ENCODE results near the gene MTF1. TPM values are rescaled to one million over a fixed set of nuclear protein-coding genes. Genes with fewer than 3 reads are reported as not detected.

Gene MTF1
- total RNA-seq, 5 donors from 2014 or later (not counting 1 experiment from before 2014, with no cell fraction given) = 23.6 to 29.9 (median 24.9) TPM

GRCh38 chr1:37890378-37891014 lies 31.1 kb upstream of the MTF1 start:
- DNase-seq (peak in 2 of 35 experiments; percentile 9 to 57), ATAC-seq (replicated peaks in 1 of 4) (peak in 1 of 4 experiments; percentile 65)
- ChIA-PET CTCF (interaction anchor here (0.6 to 0.7 kb wide), 3 partner anchors 47 to 1636 kb away, joined by 3 to 6 read pairs (median 3); no protein-coding TSS in a partner anchor), POLR2A (no interaction called here)
- H3K9me3 ChIP-seq = no peaks in the 10 kb centered on the region
- no peak overlapping the region for H3K4me3 ChIP-seq (ENCODE audit: control insufficient read depth in 1 of 2, extremely low read depth in 1 of 2, low read length in 1 of 2)
- Mint-ChIP-seq H3K36me3 (peaks cover 39% of the 10 kb centered on the region), H3K27me3 (no peaks in the 10 kb centered on the region), H3K9me3 (no peaks in the 10 kb centered on the region), H3K4me3 (no peak overlapping the region), H3K4me1 (peaks cover 5 to 14% (median 5%) of the 10 kb centered on the region in 3 donors), H3K27ac (peak overlapping the region; percentile 1 to 68)
- H3K4me1 ChIP-seq (ENCODE audit: control insufficient read depth in 1 of 2, extremely low read depth in 1 of 2, insufficient read depth in 2 of 2, low read length in 2 of 2) = no peaks in the 10 kb centered on the region
- H3K36me3 ChIP-seq (ENCODE audit: control insufficient read depth in 2 of 2, extremely low read depth in 1 of 2, insufficient read depth in 1 of 2, low read length in 1 of 2) = peaks cover 4 to 44% of the 10 kb centered on the region in 2 donors
- H3K27ac ChIP-seq (ENCODE audit: low read length) = peak overlapping the region; percentile 35
- no peaks in the 10 kb centered on the region for H3K27me3 ChIP-seq (replicated peaks in 1 of 2; ENCODE audit: control insufficient read depth in 2 of 2, extremely low read depth in 1 of 2, insufficient read depth in 2 of 2, low read length in 1 of 2)
- 100% methylated on average over 1 of the region's 4 CpGs for WGBS (ENCODE audit: insufficient coverage)

GRCh38 chr1:37888022-37888700 lies 28.8 kb upstream of the MTF1 start:
- H3K27me3 Mint-ChIP-seq = no peaks in the 10 kb centered on the region
- H3K4me1 Mint-ChIP-seq = peaks cover 7 to 17% (median 15%) of the 10 kb centered on the region in 3 donors
- no peaks in the 10 kb centered on the region for H3K4me1 ChIP-seq (ENCODE audit: control insufficient read depth in 1 of 2, extremely low read depth in 1 of 2, insufficient read depth in 2 of 2, low read length in 2 of 2)
- WGBS (ENCODE audit: insufficient coverage) = 100% methylated on average over 2 of the region's 6 CpGs
- no peaks in the 10 kb centered on the region for H3K9me3 ChIP-seq
- H3K9me3 Mint-ChIP-seq = no peaks in the 10 kb centered on the region
- peaks cover 4 to 52% of the 10 kb centered on the region in 2 donors for H3K36me3 ChIP-seq (ENCODE audit: control insufficient read depth in 2 of 2, extremely low read depth in 1 of 2, insufficient read depth in 1 of 2, low read length in 1 of 2)
- POLR2A ChIA-PET = no interaction called here
- peaks cover 46% of the 10 kb centered on the region for H3K36me3 Mint-ChIP-seq
- ATAC-seq (replicated peaks in 1 of 4) = no peak
- CTCF ChIA-PET = no interaction called here
- no peaks in the 10 kb centered on the region for H3K27me3 ChIP-seq (replicated peaks in 1 of 2; ENCODE audit: control insufficient read depth in 2 of 2, extremely low read depth in 1 of 2, insufficient read depth in 2 of 2, low read length in 1 of 2)
- no peak overlapping the region for H3K4me3 ChIP-seq (ENCODE audit: control insufficient read depth in 1 of 2, extremely low read depth in 1 of 2, low read length in 1 of 2)
- no peak overlapping the region for H3K4me3 Mint-ChIP-seq
- H3K27ac Mint-ChIP-seq = no peak overlapping the region
- H3K27ac ChIP-seq (ENCODE audit: low read length) = no peak overlapping the region
- DNase-seq = no peak

- CTCF ChIA-PET = no interaction called here
- Mint-ChIP-seq H3K4me1 (peaks cover 0 to 29% (median 16%) of the 10 kb centered on the region in 3 donors), H3K36me3 (peaks cover 68% of the 10 kb centered on the region), H3K27me3 (no peaks in the 10 kb centered on the region), H3K27ac (peak overlapping the region; percentile 95), H3K4me3 (no peak overlapping the region), H3K9me3 (no peaks in the 10 kb centered on the region)
- DNase-seq (no peak), ATAC-seq (replicated peaks in 1 of 4) (no peak)
- H3K36me3 ChIP-seq (ENCODE audit: control insufficient read depth in 2 of 2, extremely low read depth in 1 of 2, insufficient read depth in 1 of 2, low read length in 1 of 2) = peaks cover 13 to 82% of the 10 kb centered on the region in 2 donors
- H3K27ac ChIP-seq (ENCODE audit: low read length) = peak overlapping the region; percentile 44
- H3K9me3 ChIP-seq = no peaks in the 10 kb centered on the region
- no peaks in the 10 kb centered on the region for H3K27me3 ChIP-seq (replicated peaks in 1 of 2; ENCODE audit: control insufficient read depth in 2 of 2, extremely low read depth in 1 of 2, insufficient read depth in 2 of 2, low read length in 1 of 2)
- no peak overlapping the region for H3K4me3 ChIP-seq (ENCODE audit: control insufficient read depth in 1 of 2, extremely low read depth in 1 of 2, low read length in 1 of 2)
- 91% methylated on average over 2 of the region's 3 CpGs for WGBS (ENCODE audit: insufficient coverage)
- POLR2A ChIA-PET = no interaction called here
- no peaks in the 10 kb centered on the region for H3K4me1 ChIP-seq (ENCODE audit: control insufficient read depth in 1 of 2, extremely low read depth in 1 of 2, insufficient read depth in 2 of 2, low read length in 2 of 2)
These were observed 24.8 kb upstream of the MTF1 start for GRCh38 chr1:37884145-37884544.

- H3K4me3 Mint-ChIP-seq = peak overlapping the region in 2 of 3 donors; percentile 66 to 75
- peaks cover 0 to 29% (median 16%) of the 10 kb centered on the region in 3 donors for H3K4me1 Mint-ChIP-seq
- peaks cover 68% of the 10 kb centered on the region for H3K36me3 Mint-ChIP-seq
- H3K4me1 ChIP-seq (ENCODE audit: control insufficient read depth in 1 of 2, extremely low read depth in 1 of 2, insufficient read depth in 2 of 2, low read length in 2 of 2) = no peaks in the 10 kb centered on the region
- DNase-seq = no peak
- H3K9me3 ChIP-seq = no peaks in the 10 kb centered on the region
- peak overlapping the region in 1 of 2 donors; percentile 11 for H3K4me3 ChIP-seq (ENCODE audit: control insufficient read depth in 1 of 2, extremely low read depth in 1 of 2, low read length in 1 of 2)
- no peaks in the 10 kb centered on the region for H3K27me3 ChIP-seq (replicated peaks in 1 of 2; ENCODE audit: control insufficient read depth in 2 of 2, extremely low read depth in 1 of 2, insufficient read depth in 2 of 2, low read length in 1 of 2)
- no peaks in the 10 kb centered on the region for H3K9me3 Mint-ChIP-seq
- CTCF ChIA-PET = no interaction called here
- H3K36me3 ChIP-seq (ENCODE audit: control insufficient read depth in 2 of 2, extremely low read depth in 1 of 2, insufficient read depth in 1 of 2, low read length in 1 of 2) = peaks cover 13 to 78% of the 10 kb centered on the region in 2 donors
- no peak for ATAC-seq (replicated peaks in 1 of 4)
- peak overlapping the region; percentile 44 for H3K27ac ChIP-seq (ENCODE audit: low read length)
- H3K27ac Mint-ChIP-seq = peak overlapping the region; percentile 95
- H3K27me3 Mint-ChIP-seq = no peaks in the 10 kb centered on the region
- POLR2A ChIA-PET = no interaction called here
- 57% methylated on average over 1 of the region's 5 CpGs for WGBS (ENCODE audit: insufficient coverage)
These were observed 24.3 kb upstream of the MTF1 start for GRCh38 chr1:37883671-37884070.

- H3K9me3 Mint-ChIP-seq = no peaks in the 10 kb centered on the region
- CTCF ChIA-PET = no interaction called here
- no peak overlapping the region for H3K4me3 Mint-ChIP-seq
- peaks cover 12 to 70% of the 10 kb centered on the region in 2 donors for H3K36me3 ChIP-seq (ENCODE audit: control insufficient read depth in 2 of 2, extremely low read depth in 1 of 2, insufficient read depth in 1 of 2, low read length in 1 of 2)
- no peaks in the 10 kb centered on the region for H3K4me1 ChIP-seq (ENCODE audit: control insufficient read depth in 1 of 2, extremely low read depth in 1 of 2, insufficient read depth in 2 of 2, low read length in 2 of 2)
- H3K36me3 Mint-ChIP-seq = peaks cover 54% of the 10 kb centered on the region
- WGBS (ENCODE audit: insufficient coverage) = no CpG with 5 or more reads among the region's 4 CpGs
- H3K27ac Mint-ChIP-seq = no peak overlapping the region
- DNase-seq = no peak
- ATAC-seq (replicated peaks in 1 of 4) = no peak
- no peaks in the 10 kb centered on the region for H3K27me3 ChIP-seq (replicated peaks in 1 of 2; ENCODE audit: control insufficient read depth in 2 of 2, extremely low read depth in 1 of 2, insufficient read depth in 2 of 2, low read length in 1 of 2)
- POLR2A ChIA-PET = interaction anchor here (0.5 to 0.7 kb wide), 3 partner anchors 8 to 386 kb away, joined by 5 to 8 read pairs (median 5); no protein-coding TSS in a partner anchor
- H3K4me1 Mint-ChIP-seq = peaks cover 0 to 29% (median 16%) of the 10 kb centered on the region in 3 donors
- no peaks in the 10 kb centered on the region for H3K9me3 ChIP-seq
- no peaks in the 10 kb centered on the region for H3K27me3 Mint-ChIP-seq
- H3K4me3 ChIP-seq (ENCODE audit: control insufficient read depth in 1 of 2, extremely low read depth in 1 of 2, low read length in 1 of 2) = no peak overlapping the region
- H3K27ac ChIP-seq (ENCODE audit: low read length) = no peak overlapping the region
These were observed 20.5 kb upstream of the MTF1 start for GRCh38 chr1:37879865-37880264.

GRCh38 chr1:37878071-37878470 lies 18.7 kb upstream of the MTF1 start:
- Mint-ChIP-seq H3K27me3 (no peaks in the 10 kb centered on the region), H3K27ac (no peak overlapping the region), H3K4me1 (peaks cover 0 to 16% (median 6%) of the 10 kb centered on the region in 3 donors), H3K36me3 (peaks cover 60% of the 10 kb centered on the region), H3K9me3 (no peaks in the 10 kb centered on the region), H3K4me3 (no peak overlapping the region)
- no peaks in the 10 kb centered on the region for H3K27me3 ChIP-seq (replicated peaks in 1 of 2; ENCODE audit: control insufficient read depth in 2 of 2, extremely low read depth in 1 of 2, insufficient read depth in 2 of 2, low read length in 1 of 2)
- WGBS (ENCODE audit: insufficient coverage) = 88% methylated on average over 1 of the region's 6 CpGs
- no peak for DNase-seq
- CTCF ChIA-PET = no interaction called here
- POLR2A ChIA-PET = no interaction called here
- H3K4me1 ChIP-seq (ENCODE audit: control insufficient read depth in 1 of 2, extremely low read depth in 1 of 2, insufficient read depth in 2 of 2, low read length in 2 of 2) = no peaks in the 10 kb centered on the region
- H3K36me3 ChIP-seq (ENCODE audit: control insufficient read depth in 2 of 2, extremely low read depth in 1 of 2, insufficient read depth in 1 of 2, low read length in 1 of 2) = peaks cover 15 to 77% of the 10 kb centered on the region in 2 donors
- no peak for ATAC-seq (replicated peaks in 1 of 4)
- no peaks in the 10 kb centered on the region for H3K9me3 ChIP-seq
- no peak overlapping the region for H3K27ac ChIP-seq (ENCODE audit: low read length)
- no peak overlapping the region for H3K4me3 ChIP-seq (ENCODE audit: control insufficient read depth in 1 of 2, extremely low read depth in 1 of 2, low read length in 1 of 2)

Data from T-cell (primary cell).